ENCODE measurements around the gene SMOC2.

SMOC2 gene

DNA sequence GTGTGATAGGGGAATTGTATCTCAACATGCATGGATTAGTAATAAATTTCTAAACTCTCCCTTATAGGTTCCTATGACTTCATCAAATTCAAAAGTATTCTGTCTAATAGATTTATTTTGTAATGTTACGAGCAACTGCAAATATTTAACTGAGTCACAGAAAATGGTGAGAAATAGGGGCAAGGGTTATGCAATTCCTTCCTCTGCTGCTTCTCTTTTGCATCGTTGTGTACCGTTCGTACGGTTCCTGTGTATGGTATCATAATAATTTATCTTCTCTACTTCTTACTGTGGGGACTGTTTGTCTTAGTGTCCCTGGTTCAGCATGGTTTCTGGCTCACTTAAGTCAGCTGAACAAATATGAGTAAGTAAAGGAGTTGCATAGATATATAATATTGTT is 44.8 kb downstream of the SMOC2 start:
- DNase-seq (ENCODE audit: low spot score), result no peak

- no peak for DNase-seq (ENCODE audit: low spot score)
Measured at GRCh38 chr6:168490757-168491156, 49.8 kb downstream of the SMOC2 start.

- DNase-seq (ENCODE audit: low spot score), result no peak
Measured at GRCh38 chr6:168493976-168494375, 53.0 kb downstream of the SMOC2 start.

GRCh38 chr6:168494726-168495125 is 53.7 kb downstream of the SMOC2 start:
- no peak for DNase-seq (ENCODE audit: low spot score)

- no peak for DNase-seq (ENCODE audit: low spot score)
Measured at GRCh38 chr6:168495133-168495532, 54.1 kb downstream of the SMOC2 start.

- DNase-seq (ENCODE audit: low spot score), result no peak
Measured at GRCh38 chr6:168495636-168496035, 54.7 kb downstream of the SMOC2 start.

DNA sequence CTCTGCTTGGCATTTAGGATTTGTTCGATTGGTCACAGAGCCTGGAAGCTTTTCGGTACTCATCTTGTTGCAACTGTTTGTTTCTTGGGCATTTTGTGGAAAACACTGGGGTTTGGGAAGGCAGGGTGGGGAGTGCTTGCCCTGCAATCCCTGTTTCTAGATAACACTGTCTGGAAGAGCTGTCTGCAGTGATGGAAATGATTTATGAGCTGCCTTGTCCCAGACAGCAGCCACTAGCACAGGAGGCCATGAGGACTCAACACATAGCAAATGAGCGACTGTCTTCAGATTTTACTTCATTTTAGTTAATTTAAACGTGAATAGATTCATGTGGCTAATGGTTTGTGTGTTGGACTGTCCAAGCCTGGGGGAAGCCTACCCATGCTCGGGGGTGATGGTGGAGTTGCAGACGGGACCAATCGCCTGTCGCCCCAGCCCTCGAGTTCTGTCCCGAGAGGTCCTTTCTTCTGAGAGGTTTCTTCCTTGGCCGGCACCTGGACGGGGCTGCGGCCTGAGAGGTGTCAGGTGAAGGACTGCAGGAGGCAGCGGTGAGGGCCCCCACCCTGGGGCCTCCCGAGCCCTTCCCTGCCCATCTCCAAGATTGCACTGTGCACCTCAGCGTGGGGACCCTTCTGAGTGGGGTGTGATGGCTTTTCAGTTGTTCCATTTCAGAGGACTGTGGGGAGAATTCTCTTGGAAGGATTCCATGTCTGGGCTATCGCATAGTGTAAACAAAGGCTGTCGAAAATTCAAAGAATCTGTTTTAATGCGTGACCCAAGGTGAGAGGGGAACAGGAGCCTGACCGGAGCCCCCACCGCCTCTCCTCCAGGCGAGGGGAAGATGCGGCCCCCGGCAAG is 55.4 kb downstream of the SMOC2 start:
- no peak for DNase-seq (ENCODE audit: low spot score)

- DNase-seq (ENCODE audit: low spot score), result no peak
Measured at GRCh38 chr6:168496997-168497331, 56.0 kb downstream of the SMOC2 start.

- no peak for DNase-seq (ENCODE audit: low spot score)
Measured at GRCh38 chr6:168497381-168497780, 56.4 kb downstream of the SMOC2 start.

- DNase-seq (ENCODE audit: low spot score), result no peak
Measured at GRCh38 chr6:168498161-168498843, 57.3 kb downstream of the SMOC2 start.

- no peak for DNase-seq (ENCODE audit: low spot score)
Measured at GRCh38 chr6:168499045-168499650, 58.2 kb downstream of the SMOC2 start.

DNA sequence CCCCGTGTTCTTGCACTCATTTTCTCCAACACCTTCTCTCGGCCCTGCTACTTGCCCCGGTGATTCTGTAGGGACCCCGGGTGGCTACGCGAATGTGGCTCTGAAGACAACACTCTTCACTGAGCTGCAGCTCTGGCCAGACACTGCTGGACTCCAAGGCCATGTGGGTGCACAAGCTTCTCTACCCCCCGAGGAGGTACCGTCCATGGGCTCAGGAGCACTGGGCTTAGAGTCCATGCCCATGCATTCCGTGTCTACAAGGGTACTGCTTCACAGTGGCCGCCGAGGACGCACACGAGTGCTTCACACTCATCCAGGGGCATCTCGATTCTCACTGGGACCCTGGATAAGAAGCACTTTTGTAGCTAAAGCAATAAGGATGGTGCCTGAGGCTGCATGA is 59.5 kb downstream of the SMOC2 start:
- DNase-seq (ENCODE audit: low spot score), result no peak

- no peak for DNase-seq (ENCODE audit: low spot score)
Measured at GRCh38 chr6:168501561-168501960, 60.6 kb downstream of the SMOC2 start.

DNA sequence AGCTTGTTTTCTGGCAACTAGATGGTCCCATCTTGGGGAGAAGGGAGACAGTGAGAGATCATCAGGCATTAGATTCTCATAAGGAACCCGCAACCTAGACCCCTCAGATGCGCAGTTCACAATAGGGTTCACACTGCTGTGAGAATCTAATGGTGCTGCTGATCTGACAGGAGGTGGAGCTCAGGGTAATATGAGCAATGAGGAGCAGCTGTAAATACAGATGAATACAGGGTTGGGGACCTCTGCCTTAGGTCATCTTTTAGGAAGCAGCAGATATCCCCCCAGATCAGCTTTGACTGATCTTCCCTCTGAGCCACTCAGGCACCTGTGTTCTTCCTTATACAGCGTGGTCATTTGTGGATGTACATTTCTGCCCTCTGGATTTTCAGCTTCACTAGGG is 63.4 kb downstream of the SMOC2 start:
- DNase-seq (ENCODE audit: low spot score), result no peak

DNA sequence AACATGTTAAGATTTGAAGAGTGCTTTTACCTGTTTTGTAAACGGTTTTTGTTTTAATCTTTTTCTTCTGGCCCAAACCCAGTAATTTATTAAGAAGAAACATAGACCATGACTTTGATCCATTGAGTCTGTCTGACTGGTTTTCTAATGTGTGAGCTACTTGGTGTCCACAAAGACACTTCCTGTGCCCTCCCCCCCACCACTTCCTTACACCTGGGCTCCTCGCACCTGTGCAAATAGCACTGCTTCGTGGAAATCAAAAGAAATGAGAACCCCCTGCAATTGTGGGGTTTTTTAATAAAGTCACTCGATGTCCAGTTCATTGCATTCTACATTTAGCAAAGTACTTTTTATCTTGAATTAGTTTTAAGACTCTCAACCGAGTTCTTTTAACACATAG is 65.5 kb downstream of the SMOC2 start:
- no peak for DNase-seq (ENCODE audit: low spot score)

DNA sequence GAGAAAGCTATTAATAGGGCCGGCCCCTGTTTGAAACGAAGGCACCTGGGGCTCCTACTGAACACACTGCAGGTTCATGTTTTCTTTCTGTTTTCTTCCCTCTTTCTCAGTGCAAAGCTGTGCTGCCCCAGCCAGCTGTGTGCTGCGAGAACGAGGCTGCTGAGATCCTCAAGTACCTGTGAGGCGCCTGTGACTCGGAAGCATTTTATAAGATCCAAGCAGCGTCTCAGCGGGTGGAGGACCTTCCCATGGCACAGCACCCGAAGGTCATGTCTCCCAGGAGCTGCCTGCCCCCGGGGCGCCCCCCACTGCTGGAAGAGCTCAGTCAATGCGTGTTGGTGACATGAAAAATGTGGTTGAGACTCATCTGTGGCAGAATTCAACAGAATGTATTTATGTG is 66.3 kb downstream of the SMOC2 start:
- DNase-seq (ENCODE audit: low spot score), result no peak

GRCh38 chr6:168507730-168508129 is 66.7 kb downstream of the SMOC2 start:
- no peak for DNase-seq (ENCODE audit: low spot score)

DNA sequence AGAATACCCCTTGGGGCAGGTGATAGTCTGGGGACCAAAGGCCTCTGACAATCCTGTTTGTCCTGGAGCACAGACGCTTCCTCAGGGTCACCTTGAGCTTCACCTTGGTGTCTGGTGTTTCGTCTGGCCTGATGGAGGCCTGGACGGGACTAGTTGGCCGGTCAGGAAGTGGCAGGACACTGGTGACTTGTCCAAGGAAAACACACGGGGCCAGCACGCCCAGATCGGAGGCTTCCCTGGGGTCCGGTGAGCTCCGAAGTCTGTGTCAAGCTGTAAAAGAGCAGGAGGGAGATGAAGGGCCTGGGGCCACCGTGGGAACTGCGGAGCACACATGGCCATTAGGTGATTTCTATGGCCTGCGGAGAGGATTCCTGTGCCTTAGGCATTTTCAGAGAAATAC is 67.9 kb downstream of the SMOC2 start:
- no peak for DNase-seq (ENCODE audit: low spot score)

GRCh38 chr6:168513766-168514165 is 72.8 kb downstream of the SMOC2 start:
- DNase-seq (ENCODE audit: low spot score), result no peak

- no peak for DNase-seq (ENCODE audit: low spot score)
Measured at GRCh38 chr6:168514216-168514615, 73.2 kb downstream of the SMOC2 start.

- no peak for DNase-seq (ENCODE audit: low spot score)
Measured at GRCh38 chr6:168515376-168515775, 74.4 kb downstream of the SMOC2 start.

DNA sequence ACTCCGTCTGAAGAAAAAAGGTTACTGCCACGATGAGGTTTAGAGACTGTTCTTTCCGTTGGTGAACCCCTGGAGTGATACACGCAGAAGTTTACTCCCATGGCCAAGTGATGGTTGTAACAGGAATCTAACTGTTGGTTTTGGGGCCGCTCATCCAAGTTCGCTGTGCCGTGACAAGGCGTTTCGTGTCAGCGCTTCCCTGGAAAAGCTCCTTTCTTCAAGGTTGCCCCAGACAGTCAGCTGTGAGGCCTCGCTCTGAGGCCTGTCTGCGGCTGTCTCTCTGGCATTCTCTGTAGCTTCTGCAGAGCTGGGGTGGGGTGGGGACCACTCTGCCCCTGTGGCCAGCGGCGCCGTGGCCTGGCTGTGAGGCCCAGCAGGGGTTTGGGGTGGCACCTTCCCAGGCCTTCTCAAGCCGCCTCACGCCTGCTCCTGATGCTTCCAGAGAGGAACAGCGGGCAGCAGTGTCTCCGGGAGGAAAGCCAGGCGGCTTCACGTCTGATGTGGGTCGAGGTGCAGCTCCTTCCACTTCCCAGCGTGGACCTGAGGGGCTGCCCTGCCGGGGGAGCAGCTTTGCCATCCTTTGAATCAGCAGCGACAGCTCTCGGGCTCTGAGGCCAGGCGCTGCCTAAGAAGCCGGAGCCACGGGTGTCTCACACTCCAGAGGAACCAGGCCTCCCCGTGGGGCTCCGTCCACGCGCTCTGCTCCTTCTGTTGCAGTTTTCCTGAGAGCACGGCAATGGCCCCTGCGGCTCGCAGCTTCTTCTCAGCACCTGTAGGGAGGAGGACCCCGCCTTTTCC is 76.2 kb downstream of the SMOC2 start:
- no peak for DNase-seq (ENCODE audit: low spot score)

All from pons (tissue), 1 donor.